Stomach (tissue), 4 donors: ENCODE measurements around the gene L3MBTL1.

Experiments used
- CTCF ChIP-seq, 7 experiments: fragments of 450-650 bp in 4 of 7; fragments of 200-600 bp in 3 of 7; sonication (generic) in 3 of 7; IDR thresholded peaks; one replicate each; pipeline ENCODE4 v1.5.1; 2016 to 2019; ENCODE audit warnings: antibody characterized with exemption in 7 of 7, control low read depth in 2 of 7, mild to moderate bottlenecking in 1 of 7
- POLR2A ChIP-seq, 4 donors: fragments of 450-650 bp; IDR thresholded peaks; one replicate each; pipeline ENCODE4 v1.6.1; 2016; ENCODE audit warnings: antibody characterized with exemption in 4 of 4, control low read depth in 2 of 4, mild to moderate bottlenecking in 1 of 4, moderate library complexity in 1 of 4

GRCh38 chr20:43550456-43550855, 43.0 kb downstream of the L3MBTL1 start:
- TF ChIP-seq CTCF (IDR thresholded peaks at IDR 0.05) (no peak), POLR2A (IDR thresholded peaks at IDR 0.05) (no peak)
